ENCODE results near the gene PSMD12. TPM values are rescaled to one million over a fixed set of nuclear protein-coding genes. Genes with fewer than 3 reads are reported as not detected.
A peak's percentile ranks its signal among the peaks of the same experiment; 100 is the strongest.

Gene PSMD12
- total RNA-seq, 1 donor from 2014 or later = 41.3 TPM

DNA sequence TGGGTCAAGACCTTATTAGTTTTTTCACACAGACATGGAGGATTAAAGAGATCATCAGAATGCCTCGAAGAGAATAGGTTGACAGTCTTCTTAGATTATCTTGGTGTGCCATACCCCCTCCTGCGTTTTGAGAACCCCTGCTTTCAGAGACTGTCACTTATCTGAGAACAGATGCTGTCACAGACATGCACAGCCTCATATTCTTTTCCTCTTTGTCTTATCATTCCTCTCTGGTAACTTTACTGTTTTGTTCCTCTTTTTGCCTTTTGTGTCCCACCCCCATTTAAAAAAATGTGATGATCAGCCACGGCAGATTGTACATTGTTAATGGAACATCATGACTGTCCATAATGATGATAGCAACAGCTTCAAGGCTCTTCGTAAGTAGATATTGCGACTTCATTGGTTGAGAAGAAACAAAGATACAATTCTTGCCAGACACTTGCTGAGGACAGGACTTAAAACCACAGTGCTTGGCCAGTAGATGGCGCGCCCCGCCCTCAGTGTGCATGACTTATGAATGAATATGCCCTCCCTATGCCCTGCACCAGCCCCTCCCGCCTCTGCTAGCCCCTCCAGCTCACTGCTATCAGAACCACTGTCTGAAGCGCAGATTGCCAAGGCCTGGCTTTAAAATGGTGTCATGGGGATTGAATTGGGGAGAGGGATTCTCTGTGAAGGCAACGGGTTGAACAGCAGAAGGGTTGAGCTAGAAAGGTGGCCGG is 8.1 kb upstream of the PSMD12 start:
- Histone ChIP-seq H3K4me1 (peaks cover 24% of the 10 kb centered on the region), H3K4me3 (no peak overlapping the region), H3K27me3 (ENCODE audit: low read depth) (no peaks in the 10 kb centered on the region), H3K9me3 (no peaks in the 10 kb centered on the region), H3K27ac (no peak overlapping the region), H3K36me3 (no peaks in the 10 kb centered on the region)
- intact Hi-C loops (cut with DNase I) = loop anchor here (5.0 kb wide), 1 partner anchor 313 kb away; no protein-coding TSS in a partner anchor
- TF ChIP-seq, protein P1, sequence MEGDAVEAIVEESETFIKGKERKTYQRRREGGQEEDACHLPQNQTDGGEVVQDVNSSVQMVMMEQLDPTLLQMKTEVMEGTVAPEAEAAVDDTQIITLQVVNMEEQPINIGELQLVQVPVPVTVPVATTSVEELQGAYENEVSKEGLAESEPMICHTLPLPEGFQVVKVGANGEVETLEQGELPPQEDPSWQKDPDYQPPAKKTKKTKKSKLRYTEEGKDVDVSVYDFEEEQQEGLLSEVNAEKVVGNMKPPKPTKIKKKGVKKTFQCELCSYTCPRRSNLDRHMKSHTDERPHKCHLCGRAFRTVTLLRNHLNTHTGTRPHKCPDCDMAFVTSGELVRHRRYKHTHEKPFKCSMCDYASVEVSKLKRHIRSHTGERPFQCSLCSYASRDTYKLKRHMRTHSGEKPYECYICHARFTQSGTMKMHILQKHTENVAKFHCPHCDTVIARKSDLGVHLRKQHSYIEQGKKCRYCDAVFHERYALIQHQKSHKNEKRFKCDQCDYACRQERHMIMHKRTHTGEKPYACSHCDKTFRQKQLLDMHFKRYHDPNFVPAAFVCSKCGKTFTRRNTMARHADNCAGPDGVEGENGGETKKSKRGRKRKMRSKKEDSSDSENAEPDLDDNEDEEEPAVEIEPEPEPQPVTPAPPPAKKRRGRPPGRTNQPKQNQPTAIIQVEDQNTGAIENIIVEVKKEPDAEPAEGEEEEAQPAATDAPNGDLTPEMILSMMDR (IDR thresholded peaks at IDR 0.05) = peak; percentile 88
- DNase-seq = peak; percentile 95
- ATAC-seq = peak; percentile 40 to 63

DNA sequence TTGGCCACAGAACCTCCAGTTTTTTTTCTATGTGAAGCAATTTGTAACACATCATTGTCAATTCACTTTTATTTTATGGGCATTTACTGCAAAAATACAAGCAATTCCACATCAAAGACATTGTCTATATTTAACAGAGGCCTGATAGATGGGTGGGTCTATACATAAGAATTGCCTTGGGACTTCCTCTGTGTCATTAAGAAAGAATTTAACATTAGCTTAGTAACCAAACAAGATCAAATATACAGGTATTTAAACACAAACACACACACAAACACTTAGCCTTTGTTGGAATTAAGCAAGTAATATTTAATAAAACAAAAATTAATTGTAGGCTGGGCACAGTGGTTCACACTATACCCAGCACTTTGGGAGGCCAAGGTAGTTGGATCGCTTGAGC is 6.4 kb upstream of the PSMD12 start:
- no peaks in the 10 kb centered on the region for H3K27me3 ChIP-seq (ENCODE audit: low read depth)
- no peak for DNase-seq
- no peak overlapping the region for H3K4me3 ChIP-seq
- no peak for ATAC-seq
- no peaks in the 10 kb centered on the region for H3K9me3 ChIP-seq
- H3K4me1 ChIP-seq = peaks cover 24% of the 10 kb centered on the region
- TF ChIP-seq, protein P1 (IDR thresholded peaks at IDR 0.05) = no peak
- intact Hi-C loops (cut with DNase I) = no loop called here
- H3K36me3 ChIP-seq = no peaks in the 10 kb centered on the region
- no peak overlapping the region for H3K27ac ChIP-seq

DNA sequence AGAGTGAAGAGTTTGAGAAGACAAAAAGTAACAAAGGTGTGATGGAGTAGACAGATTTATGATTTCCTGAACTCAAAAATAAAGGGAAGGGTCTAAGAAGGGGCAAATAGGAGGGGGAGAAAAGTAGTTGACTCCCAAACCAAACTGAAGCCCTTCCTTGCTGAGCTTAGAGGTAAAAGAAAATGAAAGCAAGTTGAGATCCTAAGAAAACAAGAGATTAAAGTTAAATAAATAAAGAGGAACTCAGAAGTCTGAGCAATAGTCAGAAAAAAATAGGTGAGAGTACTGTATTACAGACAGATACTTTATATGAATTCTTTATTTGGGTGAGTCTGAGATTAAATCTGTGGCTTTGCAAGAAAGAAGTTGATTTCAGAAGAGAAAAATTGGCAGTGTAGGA is 3.3 kb upstream of the PSMD12 start:
- DNase-seq (no peak), ATAC-seq (no peak)
- TF ChIP-seq, protein P1 (IDR thresholded peaks at IDR 0.05) = no peak
- no peaks in the 10 kb centered on the region for H3K27me3 ChIP-seq (ENCODE audit: low read depth)
- no peak overlapping the region for H3K27ac ChIP-seq
- no peaks in the 10 kb centered on the region for H3K9me3 ChIP-seq
- H3K4me3 ChIP-seq = no peak overlapping the region
- no peaks in the 10 kb centered on the region for H3K36me3 ChIP-seq
- intact Hi-C loops (cut with DNase I) = no loop called here
- peaks cover 21% of the 10 kb centered on the region for H3K4me1 ChIP-seq

DNA sequence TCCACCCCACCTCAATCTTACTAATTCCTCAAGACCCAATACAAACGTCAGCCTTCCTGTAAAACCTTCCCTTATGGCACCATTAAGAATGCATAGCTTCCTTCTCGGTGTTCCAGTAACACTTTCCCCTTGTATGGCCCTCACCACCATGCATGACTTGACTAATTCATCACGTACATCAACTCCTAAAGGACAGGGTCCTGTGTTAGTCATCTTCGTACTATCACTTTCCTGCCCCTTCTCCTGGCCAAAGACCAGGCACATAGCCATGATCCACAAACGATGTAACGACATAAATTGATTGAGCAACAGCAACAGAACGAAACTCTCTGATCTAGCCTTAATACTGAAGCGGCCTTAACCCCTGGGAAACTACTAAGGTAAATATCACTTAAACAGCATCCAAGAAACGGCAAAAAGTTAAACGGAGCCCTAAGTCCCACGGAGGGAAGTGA is 612 bp downstream of the PSMD12 start:
- peak overlapping the region; percentile 98 for H3K4me3 ChIP-seq
- H3K27ac ChIP-seq = peak overlapping the region; percentile 97
- ATAC-seq (peak; percentile 48 to 51), DNase-seq (no peak)
- H3K9me3 ChIP-seq = no peaks in the 10 kb centered on the region
- H3K4me1 ChIP-seq = peaks cover 50% of the 10 kb centered on the region
- H3K36me3 ChIP-seq = peaks cover 15% of the 10 kb centered on the region
- H3K27me3 ChIP-seq (ENCODE audit: low read depth) = no peaks in the 10 kb centered on the region
- intact Hi-C loops (cut with DNase I) = no loop called here
- TF ChIP-seq, protein P1 (IDR thresholded peaks at IDR 0.05) = no peak

DNA sequence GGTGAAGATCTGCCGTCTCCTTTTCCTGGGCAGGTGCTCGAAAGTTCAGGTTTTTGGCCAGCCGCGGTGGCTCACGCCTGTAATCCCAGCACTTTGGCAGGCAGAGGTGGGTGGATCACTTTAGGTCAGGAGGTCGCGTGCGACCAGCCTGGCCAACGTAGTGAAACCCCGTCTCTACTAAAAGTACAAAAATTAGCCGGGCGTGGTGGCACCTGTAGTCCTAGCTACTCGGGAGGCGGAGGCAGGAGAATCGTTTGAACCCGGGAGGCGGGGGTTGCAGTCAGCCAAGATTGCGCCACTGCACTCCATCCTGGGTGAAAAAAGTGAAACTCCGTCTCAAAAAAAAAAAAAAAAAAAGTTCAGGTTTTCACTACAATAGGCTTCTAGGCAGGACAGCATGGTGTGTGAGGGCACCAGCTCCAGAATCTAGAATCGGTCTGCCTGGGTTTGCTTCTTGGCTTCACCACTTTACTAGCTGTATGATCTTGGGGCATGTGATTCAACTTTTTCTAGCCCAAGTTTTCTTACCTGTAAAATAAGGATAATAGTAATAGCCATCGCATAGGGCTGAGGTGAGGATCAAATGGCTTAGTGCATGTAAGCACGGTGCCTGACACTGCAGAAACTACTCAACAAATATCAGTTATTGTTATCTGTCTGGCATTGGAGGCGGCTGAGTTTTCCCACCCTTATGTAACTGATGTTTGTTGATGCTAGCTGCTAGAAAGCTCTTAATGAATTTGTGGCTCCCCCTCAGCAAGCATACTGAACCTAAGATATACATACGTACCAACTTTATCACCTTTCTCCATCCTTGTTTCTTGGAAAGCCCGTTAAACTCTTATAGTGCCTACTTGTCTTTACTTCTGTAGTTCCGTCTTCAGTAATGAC is 1.3 kb downstream of the PSMD12 start:
- no peak for DNase-seq
- ATAC-seq = no peak
- TF ChIP-seq, protein P1 (IDR thresholded peaks at IDR 0.05) = no peak
- Histone ChIP-seq H3K4me3 (peak overlapping the region; percentile 98), H3K27me3 (ENCODE audit: low read depth) (no peaks in the 10 kb centered on the region), H3K4me1 (peaks cover 56% of the 10 kb centered on the region), H3K27ac (peak overlapping the region; percentile 97), H3K9me3 (no peaks in the 10 kb centered on the region), H3K36me3 (peaks cover 21% of the 10 kb centered on the region)
- intact Hi-C loops (cut with DNase I) = no loop called here

Measured in lower lobe of right lung (tissue), 2 donors.